ENCODE measurements around the gene ZDHHC8.

The ZDHHC8 gene, protein sequence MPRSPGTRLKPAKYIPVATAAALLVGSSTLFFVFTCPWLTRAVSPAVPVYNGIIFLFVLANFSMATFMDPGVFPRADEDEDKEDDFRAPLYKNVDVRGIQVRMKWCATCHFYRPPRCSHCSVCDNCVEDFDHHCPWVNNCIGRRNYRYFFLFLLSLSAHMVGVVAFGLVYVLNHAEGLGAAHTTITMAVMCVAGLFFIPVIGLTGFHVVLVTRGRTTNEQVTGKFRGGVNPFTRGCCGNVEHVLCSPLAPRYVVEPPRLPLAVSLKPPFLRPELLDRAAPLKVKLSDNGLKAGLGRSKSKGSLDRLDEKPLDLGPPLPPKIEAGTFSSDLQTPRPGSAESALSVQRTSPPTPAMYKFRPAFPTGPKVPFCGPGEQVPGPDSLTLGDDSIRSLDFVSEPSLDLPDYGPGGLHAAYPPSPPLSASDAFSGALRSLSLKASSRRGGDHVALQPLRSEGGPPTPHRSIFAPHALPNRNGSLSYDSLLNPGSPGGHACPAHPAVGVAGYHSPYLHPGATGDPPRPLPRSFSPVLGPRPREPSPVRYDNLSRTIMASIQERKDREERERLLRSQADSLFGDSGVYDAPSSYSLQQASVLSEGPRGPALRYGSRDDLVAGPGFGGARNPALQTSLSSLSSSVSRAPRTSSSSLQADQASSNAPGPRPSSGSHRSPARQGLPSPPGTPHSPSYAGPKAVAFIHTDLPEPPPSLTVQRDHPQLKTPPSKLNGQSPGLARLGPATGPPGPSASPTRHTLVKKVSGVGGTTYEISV

GRCh38 chr22:20131597-20131858, at the start of gene ZDHHC8:
TSS of gene ZDHHC8 (plus strand) at chr22:20131804. CDS start at chr22:20131948, 144 bp downstream.
- no peak for DNase-seq (ENCODE audit: low read depth)

GRCh38 chr22:20083157-20083890, 48.3 kb upstream of the ZDHHC8 start:
- no peak for DNase-seq (ENCODE audit: low read depth)

DNA sequence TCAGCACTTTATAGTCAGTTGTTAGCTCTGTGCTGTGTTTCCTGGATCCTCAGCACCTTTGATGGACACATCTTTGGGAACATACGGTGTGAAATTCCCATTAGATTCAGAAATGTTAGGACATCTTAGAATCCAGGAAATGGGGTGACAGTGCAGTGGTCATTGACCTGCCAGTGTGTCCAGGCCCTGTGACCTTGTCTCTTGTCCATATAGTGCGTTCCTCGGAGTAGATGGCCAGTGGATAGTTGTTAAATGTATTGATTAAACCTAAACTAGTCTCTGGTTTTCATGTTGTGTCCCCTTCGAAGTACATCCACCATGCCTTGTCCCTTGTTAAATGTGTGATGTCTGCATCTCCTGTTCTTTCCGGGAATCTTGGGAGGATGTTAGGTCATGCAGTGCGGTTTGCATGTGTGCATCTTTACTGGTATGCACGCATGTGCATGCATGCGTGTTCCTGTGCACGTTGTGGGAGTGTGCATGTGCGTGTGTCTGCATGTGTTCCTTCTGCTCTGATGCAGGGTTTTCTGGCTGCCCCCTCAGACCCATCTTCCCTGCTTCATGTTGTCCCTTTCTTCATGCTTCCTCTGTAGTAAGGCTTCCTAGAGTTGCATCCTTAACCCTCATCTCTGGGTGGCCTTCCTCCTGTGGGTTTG, 47.6 kb upstream of the ZDHHC8 start:
- DNase-seq (ENCODE audit: low read depth) = no peak

GRCh38 chr22:20084547-20085413, 46.8 kb upstream of the ZDHHC8 start:
- no peak for DNase-seq (ENCODE audit: low read depth)

- no peak for DNase-seq (ENCODE audit: low read depth)
Measured at GRCh38 chr22:20085651-20086050, 46.0 kb upstream of the ZDHHC8 start.

DNA sequence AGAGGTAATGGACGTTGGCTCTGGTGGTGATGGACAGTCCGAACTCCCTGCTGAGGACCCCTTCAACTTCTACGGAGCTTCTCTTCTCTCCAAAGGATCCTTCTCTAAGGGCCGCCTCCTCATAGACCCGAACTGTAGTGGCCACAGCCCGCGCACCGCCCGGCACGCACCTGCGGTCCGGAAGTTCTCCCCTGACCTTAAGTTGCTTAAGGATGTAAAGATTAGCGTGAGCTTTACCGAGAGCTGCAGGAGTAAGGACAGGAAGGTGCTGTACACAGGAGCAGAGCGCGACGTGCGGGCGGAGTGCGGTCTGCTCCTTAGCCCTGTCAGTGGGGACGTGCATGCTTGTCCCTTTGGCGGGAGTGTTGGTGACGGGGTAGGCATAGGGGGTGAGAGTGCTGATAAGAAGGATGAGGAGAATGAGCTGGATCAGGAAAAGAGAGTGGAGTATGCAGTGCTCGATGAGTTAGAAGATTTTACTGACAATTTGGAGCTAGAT, 45.5 kb upstream of the ZDHHC8 start:
- no peak for DNase-seq (ENCODE audit: low read depth)

GRCh38 chr22:20086763-20087162, 44.8 kb upstream of the ZDHHC8 start:
- no peak for DNase-seq (ENCODE audit: low read depth)

DNA sequence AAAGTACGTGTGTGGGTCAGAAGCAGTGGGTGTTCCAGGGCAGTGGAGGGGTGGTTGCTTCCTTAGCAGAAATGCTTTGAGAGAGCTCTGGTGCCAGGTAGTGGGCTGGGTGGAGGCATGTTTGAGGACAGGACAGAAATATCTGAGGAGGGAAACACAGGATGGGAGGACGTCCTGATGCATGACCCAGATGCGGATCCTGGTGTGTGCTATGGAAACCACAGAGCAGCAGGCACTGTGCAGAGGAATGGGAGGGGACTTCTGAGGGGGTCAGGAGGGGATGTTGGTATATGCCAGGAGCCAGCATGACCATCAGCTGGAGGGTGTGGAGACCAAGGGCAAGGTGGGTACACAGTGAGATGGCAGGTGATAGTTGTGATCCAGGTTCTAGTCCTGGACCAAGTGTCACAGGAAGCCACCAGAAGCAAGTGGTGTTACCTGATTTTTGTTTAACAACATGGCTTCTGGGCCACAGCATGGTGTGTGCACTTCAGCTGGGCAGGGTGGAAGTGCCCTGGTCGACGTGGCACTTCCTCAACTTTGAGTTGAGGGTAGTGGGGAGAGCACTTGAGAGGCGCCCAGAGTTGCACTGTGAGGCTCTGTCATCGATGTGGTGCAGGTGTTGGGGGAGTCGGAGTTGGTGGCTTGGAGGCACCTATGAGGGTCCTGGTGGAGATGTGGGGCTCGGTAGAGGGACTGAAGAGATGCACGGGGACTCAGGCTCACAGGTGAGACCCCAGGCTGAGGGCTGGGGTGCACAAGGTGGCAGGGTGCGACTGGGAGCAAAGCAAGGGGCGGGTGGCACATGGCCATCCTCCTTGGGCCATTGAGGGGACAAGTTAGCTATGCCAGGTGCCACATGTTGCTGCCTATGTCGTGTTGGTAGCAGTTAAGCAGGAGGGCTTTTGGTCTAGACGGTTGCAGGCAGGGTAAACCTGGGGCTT, 44.0 kb upstream of the ZDHHC8 start:
- no peak for DNase-seq (ENCODE audit: low read depth)

DNA sequence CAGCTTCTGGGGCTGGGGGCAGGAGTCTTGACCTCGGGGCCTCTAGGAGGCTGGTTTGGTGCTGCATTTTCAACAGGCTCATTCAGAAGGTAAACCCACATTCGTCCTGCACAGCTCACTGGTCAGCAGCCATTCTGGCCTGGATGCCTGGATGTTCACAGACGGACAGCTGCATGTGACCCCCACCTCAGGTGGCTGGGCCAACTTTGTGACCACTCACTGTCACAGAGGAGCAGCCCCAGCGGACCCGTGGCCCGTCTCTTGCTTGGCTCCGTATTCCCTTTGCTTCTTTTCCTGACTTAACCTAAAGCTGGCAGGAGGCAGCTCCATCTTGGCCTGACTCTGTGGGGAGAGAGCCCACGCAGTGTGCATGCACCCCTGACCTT, 43.3 kb upstream of the ZDHHC8 start:
- no peak for DNase-seq (ENCODE audit: low read depth)

DNA sequence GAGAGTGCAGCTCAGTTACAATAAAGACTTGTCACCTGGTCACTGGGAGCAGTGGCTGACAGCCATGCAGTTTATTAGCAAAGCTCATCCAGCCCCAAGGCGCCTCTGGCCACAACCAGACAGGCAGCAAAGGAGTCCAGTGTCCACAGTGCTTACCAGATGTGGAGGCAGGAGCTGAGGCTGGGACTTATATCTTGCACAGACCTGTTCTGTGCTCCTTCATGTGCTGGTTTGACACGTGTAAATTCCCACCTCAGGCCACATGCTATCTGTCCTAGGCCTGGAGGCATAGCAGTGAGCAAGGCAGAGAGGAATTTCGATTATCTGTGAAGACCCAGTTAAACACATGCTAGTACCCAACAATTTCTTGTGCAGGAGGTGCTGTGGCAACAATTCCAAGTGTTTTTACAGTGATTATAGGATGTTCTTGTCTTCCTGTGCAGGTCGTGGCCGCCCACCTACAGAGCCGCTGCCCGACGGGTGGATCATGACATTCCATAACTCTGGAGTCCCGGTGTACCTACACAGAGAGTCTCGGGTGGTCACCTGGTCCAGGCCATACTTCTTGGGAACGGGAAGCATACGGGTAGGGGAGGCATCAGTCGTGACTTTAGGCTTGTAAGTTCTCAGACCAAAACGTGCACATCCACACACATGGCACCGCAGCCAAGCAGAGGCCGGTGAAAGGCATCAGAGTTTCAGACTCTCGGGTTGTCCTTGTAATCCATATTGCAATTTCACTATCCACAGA, 42.2 kb upstream of the ZDHHC8 start:
- DNase-seq (ENCODE audit: low read depth) = no peak

DNA sequence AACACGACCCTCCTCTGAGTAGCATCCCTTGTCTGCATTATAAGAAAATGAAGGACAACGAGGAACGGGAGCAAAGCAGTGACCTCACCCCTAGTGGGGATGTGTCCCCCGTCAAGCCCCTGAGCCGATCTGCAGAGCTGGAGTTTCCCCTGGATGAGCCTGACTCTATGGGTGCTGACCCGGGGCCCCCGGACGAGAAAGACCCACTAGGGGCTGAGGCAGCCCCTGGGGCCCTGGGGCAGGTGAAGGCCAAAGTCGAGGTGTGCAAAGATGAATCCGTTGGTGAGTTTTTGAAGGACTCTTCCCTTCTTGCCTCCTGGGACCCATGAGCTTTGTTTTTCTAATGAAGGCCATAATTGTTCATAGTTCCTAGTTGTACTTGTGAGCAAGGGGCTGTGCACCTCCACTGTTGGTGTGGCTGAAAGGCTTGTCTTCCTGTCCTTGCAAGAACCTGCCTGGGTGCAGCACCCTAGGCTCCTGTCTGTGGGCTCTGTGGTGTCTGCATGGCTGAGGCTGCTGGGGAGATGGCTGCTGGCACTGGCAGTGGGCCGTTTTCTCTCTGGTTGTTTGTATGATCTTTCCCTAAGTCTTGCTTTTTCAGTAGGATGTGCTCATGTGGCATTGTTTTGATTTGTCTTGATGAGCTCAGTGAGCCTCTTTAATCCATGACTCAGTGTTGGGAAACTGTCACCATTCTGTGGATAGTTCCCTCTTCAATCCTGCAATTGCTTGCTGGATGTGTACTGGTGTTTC, 41.5 kb upstream of the ZDHHC8 start:
- no peak for DNase-seq (ENCODE audit: low read depth)

DNA sequence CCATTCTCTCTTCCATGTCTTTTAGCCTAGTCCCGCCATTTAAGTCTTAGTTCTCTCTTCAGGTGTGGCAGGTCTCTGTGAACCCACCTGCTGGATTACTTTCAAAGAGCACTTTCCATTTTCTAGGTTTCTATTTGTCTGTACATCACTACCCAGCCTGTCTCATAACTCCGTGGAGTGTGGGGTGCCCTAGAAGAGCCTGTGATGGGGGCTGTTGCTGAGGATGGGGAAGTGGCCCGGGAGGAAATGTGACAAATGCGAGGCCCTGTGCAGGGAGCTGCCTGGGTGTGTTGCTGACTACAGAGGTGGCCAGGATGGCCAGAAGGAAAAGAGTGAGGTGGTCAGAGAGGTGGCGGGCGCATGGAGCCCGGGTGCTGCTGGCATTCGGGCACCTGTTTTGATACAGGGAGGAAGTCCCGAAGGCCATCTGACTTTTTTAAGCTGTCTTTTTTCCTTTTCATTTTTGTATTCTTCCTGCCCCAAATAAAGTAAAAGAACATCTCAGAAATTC, 40.8 kb upstream of the ZDHHC8 start:
- no peak for DNase-seq (ENCODE audit: low read depth)

GRCh38 chr22:20091690-20092476, 39.7 kb upstream of the ZDHHC8 start:
- DNase-seq (ENCODE audit: low read depth) = no peak

DNA sequence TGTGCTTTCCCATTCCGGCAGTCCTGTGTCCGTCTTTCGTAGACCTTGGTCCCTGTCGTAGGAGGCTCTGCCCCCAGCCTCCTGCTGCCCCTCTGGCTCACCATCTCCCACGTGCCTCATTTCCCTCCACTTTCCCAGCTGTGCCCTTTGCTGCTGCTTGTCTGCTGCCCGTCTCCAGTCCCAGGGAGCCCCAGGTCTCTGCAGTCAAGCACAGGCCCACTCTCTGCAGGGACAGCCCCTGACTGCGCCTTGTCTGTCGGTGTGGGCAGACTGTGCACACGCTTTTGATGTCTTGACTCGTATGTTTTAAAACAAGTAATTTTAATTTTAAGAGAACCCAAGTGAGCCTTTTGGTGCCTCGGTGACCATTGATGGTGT, 39.1 kb upstream of the ZDHHC8 start:
- DNase-seq (ENCODE audit: low read depth) = no peak

- no peak for DNase-seq (ENCODE audit: low read depth)
Measured at GRCh38 chr22:20093418-20094196, 38.0 kb upstream of the ZDHHC8 start.

DNA sequence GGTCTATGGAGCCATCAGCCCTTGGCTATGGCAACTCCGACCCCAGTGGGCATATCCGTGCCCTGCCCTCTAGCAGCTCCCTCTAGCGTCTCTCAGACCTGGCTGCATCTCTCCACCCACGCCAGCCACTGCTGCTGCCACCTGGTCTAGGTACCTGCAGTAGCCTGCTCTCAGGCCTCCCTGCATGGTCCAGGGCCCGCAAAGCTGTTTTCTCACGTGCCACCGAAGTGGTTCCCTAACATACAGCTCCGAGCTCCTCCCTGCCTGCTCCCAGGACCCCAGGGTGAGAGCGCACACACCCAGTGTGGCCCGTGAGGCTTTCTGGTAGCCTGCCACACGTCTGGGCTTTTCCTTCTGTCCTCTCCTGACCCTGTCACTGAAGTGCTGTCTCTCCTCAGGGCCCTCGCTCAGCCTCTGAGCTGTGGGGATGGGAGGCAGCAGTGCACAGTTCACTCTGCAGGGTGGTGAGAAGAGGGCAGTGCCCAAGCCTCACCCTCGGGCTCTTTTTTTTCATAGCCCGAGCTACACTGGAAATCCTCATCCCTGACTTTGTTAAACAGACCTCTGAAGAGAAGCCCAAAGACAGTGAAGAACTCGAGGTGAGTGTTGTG, 37.3 kb upstream of the ZDHHC8 start:
- DNase-seq (ENCODE audit: low read depth) = no peak

Measured in stimulated activated CD8-positive, alpha-beta memory T cell treated with anti-CD3 and anti-CD28 coated beads, Interleukin-12 subunit alpha, Interleukin-12 subunit beta, amount 100 ng/mL, for 1 hour (primary cell).